NCI-H524 treated with DMSO at 0.1 percent for 48 hours (cell line): ENCODE results near the gene NFKBIE.

Experiments
- DNase-seq: peaks from one replicate; lab custom pipeline; 2025; lab: John Stamatoyannopoulos, UW

The NFKBIE gene

DNA sequence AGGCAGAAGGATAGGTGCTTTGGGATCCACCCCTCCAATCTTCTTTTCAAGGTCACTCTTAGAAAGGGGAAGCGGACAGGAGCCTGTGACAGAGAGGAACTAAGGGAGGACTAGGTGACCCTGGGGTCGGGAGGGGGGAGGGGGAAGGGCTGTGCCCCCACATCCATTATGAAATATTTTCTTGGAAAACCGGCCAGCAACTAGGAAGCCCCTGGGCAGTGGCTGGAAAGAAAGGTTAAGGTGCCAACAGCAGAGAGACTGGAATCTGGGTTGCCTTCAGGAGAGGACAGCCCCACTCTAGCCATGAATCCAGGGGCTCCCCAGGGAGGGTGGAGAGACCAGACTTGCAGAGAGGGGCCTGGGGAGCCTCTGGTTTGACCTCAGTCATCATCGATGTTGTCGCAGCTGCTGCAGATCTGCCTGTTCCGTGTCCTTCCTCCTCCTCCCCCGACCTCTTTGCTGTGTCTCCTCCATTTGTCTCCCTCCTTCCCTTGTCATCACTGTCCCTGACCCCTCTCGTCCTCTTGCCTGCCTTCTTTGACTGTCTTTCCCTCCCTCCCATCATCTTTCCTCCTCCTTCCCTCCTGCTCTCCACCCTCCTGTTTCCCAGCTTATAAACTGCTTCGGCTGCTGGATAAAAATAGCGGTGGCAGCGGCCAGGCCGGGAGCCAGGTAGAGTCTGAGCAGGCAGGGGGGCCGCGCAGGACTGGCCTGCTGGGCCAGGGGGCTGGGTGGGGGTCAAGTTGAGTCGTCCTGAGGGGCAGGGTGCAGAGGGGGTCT lies 38.8 kb downstream of the NFKBIE start:
- no peak for DNase-seq

DNA sequence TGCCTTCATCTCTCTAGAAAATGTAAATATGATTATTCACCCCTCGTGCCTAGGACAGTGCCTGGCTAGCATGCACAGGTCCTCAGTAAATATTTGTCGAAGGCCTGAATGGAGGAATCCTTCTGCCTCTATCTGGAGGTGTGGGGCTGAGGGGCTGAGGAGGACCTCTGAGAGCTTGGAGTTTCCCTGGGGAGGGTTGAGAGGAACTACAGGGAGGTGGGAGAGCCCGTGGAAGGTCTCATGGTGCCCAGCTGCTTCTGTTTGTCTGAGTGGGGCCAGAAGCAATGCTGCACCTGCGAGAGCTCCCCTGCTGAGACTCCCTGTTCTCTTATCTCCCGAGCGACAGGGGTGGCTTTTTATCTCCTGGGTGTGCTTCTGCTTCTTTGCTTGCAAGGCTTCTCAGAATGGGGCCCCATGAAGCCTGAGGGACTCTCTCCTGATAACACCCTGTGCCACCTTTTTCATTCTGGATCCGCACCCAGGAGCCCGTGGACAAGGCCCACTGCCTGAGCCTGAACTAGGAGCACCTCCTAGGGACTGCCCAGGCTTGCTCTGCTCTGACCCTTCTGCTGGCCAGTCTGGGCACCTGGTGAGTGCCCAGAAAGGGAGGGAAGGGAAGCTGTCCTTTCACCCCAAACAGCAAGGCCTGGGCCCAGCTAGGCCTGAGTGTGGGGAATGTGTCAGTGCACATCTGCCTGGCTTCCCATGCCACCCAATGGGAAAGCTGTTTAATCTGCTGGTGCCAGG lies 39.6 kb downstream of the NFKBIE start:
- DNase-seq, result no peak

DNA sequence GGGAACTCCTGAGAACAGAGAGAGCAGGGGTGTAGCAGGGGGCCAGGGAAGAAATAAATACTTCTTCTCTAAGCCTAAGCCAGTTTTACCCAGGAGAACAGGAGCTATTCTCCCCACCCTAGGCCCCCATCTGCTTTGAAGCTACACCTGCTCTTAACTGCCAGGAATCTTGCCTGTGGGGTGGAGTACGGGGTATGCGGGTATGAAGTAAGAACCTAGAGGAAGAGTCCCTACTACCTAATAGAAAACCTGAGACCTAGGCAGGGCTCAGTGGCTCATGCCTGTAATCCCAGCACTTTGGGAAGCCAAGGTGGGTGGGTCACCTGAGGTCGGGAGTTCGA lies 40.4 kb downstream of the NFKBIE start:
- no peak for DNase-seq

DNA sequence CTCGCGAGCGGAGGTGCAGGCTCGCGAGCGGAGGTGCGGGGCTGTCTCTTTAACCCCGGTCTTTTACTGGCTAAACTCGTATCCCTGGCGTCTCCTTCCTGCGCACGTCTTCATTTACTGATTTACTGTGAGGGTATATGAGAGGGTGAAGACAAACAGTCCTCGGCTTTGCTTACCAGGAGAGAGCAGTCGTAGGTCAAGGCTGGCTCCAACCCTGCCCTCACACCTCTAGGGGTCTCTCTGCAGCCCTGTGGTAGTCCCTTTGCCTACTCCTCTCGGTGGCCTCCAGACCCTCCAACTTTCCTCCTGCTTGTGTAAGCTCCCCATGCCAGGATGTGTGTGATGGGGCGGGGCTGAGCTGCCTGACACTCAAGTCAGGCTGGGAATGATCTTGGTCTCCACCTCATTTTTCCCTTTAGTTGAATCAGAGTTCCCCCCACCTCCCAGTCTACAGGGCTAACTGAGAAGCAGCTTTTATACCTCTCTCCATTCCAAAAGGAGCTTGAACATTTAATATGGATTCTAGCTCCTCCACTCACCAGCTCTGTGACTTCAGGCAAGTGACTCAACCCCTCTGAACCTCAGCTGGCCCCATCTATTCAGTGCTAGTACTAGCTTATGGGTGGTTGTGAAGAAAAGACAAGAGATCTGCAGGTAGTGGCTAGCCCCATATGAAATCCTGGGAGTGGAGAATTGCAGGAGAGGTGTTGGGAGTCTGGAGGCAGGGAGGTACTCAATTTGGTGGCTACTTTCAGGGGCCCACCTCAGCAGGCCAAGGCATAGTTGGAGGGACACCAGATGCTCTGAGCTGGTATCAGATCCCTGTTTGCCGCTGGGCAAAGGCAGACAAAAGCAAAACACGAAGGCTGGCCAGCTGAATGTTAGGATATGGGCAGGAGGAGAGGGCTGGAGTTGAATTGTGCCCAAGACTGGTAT lies 41.1 kb downstream of the NFKBIE start:
- no peak for DNase-seq

DNA sequence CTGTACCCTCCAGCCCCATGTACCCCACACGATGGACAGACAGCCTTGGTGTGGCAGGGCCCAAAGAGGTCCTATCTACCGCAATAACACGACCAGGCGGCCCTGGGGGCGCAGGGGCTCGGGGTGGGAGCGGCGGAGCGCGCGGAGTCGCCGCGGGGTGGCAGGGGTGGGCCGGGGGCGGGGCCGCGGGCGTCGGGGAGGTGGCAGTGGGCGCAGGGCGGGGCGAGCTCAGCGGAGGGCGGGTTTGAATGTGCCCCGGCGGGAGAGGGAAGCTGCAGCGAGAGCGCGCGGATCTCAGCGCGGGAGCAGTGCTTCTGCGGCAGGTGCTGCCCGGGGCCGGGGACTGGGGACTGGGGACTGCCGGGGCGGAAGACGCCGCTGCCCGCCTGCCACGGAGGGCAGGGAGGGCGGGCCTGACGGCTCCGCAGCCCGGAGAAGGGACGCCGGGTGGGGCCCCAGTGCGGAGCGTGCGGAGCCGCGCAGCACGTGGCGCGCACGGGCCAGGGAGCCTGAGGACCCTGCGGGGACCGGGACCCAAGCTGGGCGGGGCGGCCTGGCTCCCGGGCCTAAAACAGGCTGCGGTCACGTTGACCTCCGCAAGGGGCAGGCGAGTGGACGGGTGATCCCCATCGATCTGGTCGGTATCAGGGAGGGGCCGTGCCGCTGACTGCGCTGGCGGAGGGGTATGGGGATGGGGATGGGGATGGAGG lies 41.9 kb downstream of the NFKBIE start, which contains the start of gene SLC29A1:
TSS of gene SLC29A1 (plus strand) at position 277 of the 710 bp plus-strand sequence. CDS start 3,719 bp downstream, outside the sequence.
- DNase-seq, result no peak

DNA sequence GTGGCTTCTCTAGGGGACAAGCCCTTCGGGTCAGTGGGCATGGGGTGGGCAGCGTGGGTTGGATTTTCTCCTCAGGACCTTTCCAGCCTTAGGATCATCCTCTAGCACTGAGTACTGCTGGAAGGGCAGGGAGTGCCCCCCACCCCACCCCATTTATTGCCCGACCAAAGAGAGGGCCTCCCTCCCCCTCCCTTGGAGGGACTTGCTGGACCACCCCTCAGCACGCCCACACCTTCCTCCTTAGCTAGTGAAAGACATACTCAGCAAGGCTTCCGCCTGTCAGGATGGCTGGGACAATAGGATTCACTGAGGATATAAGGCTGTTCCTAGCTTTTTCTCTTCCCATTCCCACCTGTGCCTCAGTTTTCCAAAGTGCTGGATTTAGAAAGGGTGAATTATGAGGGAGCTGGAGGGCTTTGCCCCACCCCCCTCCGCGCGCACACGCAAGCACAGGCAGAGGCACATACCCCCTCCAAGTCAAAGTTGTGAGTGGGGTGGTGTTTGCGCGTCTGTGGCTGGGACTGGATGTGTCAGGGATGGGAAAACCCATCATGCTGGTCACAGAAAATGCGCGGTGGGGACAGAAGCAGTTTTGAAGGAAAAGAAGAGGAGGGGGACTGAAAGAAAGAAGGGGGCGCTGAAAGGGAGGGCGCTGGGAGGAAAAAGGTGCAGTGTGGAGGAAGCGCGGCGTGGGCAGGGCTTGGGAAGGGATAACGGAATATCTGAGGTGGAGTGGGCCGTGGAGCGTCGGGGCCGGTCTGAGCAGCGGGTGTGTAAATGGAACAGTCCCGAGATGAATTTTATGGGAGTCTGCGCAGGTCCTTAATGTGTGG lies 42.6 kb downstream of the NFKBIE start:
- no peak for DNase-seq

DNA sequence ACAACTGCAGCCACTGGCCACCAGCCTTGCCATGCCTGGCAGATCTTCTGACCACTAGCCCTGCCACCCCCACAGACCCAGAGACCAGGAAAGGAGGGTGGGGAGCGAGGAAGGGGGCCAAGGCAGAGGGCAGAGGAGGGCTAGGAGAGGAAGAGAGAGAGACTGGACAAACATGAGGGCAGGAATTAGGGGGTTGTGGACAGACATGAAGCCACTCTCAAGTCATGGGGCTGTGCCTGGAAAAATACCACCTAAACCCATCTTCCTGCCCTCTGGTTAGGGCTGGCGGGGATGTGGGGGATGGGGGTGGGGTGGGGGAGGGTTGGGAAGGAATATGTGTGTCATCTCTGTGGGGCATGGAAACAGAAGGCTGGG lies 43.4 kb downstream of the NFKBIE start:
- DNase-seq, result no peak

DNA sequence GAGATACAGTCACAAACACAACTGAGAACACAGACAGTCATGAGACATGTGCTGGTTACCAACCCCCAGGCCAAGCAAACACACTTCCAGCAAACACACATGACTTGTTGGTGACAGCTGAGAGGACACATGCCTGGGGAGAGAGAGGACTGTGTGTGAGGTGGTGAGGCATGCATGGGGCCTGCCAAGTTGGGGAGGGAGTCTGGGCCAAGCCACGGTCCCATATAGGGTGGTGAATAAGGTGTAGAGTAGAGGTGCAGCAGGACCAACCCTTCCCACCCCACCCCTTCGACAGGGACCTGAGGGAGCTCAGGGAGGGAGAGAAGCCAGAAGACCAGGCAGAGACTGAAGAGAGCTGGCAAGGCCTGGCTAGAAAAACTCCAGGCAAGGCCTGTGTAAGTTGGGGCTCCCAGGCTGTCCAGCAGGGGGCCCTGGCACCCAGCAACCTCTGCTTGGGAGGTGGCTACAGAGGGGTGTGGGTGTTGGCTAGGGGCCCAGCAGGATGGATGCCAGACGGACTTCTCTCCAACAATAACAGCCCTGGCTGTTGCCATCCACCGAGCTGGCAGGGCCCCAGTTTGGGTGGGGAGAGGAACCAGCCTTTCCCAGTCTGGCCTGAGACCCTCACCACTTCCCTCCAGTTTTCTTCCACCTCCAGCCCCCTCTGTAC lies 43.9 kb downstream of the NFKBIE start:
- no peak for DNase-seq

DNA sequence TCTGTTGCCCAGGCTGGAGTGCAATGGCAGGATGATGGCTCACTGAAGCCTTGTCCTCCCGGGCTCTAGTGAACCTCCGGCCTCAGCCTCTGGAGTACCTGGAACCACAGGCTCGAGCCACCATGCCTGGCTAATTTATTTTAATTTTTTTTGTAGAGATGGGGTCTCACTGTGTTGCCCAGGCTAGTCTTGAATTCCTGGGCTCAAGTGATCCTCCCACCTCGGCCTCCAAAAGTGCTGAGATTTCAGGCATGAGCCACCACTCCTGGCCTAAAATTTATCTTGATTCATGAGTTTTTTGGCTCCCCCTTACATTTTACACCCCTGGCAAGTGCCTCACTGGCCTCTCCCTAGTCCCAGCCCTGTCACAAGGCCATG lies 44.4 kb downstream of the NFKBIE start:
- no peak for DNase-seq

DNA sequence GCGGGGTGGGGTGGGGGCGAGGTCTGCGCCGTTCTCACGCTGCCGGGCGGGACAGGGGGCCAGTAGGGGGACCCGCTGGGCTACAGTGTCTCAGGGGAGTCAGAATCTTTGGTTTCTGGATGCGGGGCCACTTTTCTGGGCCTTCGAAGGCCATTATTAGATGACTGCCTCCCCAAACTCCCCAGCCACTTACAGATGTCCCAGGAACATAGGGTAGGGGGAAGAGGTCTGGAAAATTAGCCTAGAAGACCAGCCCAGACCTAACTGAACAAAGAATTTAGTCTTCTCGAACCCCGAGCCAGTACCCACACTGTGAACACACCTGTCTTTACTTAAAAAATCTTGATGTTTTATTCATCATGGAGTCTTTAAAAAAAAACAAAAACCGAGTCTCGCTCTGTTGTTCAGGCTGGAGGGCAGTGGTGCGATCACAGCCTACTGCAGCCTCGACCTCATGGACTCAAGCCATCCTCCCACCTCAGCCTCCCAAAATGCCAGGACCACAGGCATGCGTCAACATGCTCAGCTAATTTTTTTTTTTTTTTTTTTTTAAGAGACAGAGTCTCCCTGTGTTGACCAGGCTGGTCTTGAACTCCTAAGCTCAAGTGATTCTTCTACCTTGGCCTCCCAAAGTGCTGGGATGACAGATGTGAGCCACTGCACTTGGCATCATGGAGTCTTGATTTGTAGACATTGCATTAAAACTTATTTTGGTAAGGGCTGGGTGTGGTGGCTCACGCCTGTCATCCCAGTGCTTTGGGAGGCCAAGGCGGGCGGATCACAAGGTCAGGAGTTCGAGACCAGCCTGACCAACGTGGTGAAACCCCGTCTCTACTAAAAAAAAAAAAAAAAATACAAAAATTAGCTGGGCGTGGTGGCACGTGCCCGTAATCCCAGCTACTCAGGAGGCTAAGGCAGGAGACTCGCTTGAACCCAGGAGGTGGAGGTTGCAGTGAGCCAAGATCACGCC lies 45.3 kb downstream of the NFKBIE start:
- DNase-seq, result no peak

DNA sequence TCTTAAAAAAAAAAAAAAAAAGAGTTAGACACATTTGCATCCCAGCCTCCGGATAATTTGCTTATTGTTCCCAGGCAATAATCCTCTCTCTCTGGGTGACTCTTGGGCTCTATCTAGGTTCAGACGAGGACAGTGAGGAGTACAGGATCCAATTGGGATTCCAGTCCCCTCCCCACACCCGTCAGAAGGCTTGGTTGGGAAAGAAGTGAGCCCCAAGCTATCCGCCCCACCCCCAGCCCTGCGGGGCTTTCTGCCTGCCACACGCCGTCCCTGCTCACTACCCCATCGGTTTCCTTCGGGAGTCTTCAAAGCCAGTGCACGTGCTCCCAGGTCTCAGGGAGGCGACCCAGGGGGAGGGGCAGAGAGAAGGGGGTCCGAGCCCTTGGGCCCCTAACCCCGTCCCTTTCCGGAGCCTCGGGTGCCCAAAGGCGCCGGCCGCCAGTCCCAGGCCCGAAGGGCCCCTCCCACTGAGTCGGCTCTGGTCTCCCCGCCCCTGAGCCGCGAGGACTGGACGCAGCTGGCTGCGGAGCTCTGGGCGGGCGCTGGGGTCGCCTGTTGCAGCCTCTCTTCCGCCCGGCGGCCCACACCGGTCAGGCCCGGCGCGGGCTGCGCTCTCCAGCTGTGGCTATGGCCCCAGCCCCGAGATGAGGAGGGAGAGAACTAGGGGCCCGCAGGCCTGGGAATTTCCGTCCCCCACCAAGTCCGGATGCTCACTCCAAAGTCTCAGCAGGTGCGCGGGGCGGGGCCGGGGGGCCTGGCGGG lies 46.1 kb downstream of the NFKBIE start:
- no peak for DNase-seq

DNA sequence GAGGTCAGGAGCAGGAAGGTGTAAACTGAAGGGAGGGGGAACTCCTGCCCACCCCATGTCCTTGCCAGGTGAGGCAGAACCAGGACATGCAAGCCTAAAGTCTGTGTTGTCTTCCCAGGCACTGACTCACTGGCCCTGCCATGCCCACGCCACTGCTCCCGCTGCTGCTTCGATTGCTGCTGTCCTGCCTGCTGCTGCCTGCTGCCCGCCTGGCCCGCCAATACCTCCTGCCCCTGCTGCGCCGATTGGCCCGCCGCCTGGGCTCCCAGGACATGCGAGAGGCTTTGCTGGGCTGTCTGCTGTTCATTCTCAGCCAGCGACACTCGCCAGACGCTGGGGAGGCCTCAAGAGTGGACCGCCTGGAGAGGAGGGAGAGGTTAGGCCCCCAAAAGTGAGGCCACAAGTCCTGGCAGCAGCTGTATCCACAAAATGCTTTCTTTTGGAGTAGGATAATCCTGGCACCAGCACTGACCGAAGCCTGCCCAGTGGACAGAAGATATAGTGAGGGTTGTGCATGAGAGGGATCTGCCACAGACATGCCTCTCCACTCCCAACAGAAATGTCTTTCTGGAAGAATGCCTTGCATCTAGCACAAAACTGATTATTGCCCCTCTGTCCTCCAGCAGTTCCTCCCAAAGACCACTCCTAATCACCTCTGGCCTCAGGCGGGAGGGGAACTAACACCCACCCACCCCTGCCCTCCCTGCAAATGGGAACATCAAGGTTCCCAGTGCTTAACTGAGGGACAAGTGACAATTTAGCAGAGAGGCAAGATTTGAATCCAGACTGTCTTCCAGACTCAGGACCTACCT lies 47.8 kb downstream of the NFKBIE start:
- no peak for DNase-seq

DNA sequence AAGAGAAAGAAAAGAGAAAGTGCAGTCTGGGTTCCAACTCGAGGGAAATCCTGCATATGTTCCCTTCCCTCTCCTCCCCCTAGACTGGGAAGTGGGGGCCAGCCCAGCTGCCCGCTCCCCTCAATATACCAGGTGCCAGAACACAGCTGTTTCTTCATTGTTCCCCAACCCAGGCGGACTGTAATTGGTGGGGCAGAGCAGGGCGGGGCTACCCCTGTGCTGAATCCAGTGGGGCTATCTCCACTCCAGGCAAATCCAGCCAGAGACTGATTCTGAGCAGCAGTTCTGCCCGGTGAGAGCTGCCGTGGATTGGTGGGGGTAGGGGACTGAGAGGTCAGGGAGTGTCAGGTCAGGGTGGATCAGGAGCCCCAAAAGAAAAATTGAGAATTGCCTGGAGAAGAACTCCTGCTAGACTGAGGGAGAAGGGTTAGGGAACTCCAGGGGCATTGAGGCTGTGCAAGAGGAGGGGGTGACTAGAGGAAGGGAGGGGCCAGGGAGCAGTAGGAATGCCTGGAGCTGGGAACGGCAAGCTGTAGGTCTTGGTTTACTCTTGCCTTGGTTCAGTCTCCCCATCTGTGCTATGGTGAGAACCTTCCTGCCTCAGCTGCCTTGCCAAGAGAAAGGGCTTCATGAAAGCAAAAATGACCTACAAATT lies 48.5 kb downstream of the NFKBIE start, which contains the start of gene MYMX:
TSS of gene MYMX (plus strand) at position 250 of the 655 bp plus-strand sequence. CDS start 546 bp downstream, outside the sequence.
- peak; percentile 35 for DNase-seq

DNA sequence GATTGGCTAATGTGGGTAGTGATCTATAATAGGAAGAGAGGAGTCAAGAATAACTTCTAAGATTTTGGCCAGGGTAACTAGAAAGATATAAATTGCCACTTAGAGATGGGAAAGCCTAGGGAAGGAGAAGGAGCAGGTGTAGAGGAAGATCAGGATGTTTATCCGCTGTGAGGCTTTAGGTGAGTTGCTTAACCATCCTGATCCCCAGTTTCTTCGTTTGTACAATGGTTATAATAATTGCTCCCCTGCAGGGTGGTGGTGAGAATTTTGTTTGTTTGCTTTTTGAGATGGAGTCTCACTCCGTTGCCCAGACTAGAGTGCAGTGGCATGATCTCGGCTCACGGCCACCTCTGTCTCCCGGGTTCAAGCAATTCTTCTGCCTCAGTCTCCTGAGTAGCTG lies 51.0 kb downstream of the NFKBIE start:
- DNase-seq, result no peak

DNA sequence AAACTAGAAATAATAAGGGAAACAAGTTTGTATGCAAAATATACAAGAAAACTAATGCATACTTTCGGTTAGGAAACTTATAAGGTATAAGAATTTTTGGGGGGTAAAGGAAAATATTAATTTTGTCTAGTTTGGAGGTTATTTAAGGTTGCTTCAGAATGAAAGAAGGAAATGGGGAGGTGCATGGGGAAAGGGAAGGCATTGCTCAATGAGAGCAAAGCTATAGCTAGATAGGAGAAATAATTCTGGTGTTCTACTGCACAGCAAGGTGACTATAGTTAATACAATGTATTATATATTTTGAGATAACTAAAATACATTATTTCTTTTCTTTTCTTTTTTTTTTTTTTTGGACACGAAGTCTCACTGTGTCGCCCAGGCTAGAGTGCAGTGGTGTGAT lies 54.1 kb downstream of the NFKBIE start:
- DNase-seq, result no peak
